WTC11 (cell line): ENCODE results near the gene CARM1. TPM values are rescaled to one million over a fixed set of nuclear protein-coding genes. Genes with fewer than 3 reads are reported as not detected.

Source experiments
- ATAC-seq: fragments of 200-7000 bp; cut with Tn5 transposase; 2 replicates; pipeline ENCODE4 v1.10.0; 2021; ENCODE audit warnings: mild to moderate bottlenecking, moderate library complexity
- CTCF ChIA-PET: fragments of 300-600 bp; sonication (Branson Sonifier 250); formaldehyde crosslinking; loops from one replicate; lab custom pipeline; 2021; ENCODE audit warnings: antibody characterized with exemption; lab: Charles Lee
- POLR2A ChIA-PET: fragments of 350-600 bp; sonication (Branson Sonifier 250); formaldehyde crosslinking; loops from one replicate; lab custom pipeline; 2021; ENCODE audit warnings: antibody characterized with exemption; lab: Charles Lee
- DNase-seq: peaks from one replicate; pipeline ENCODE4 v3.0.0; 2021; ENCODE audit warnings: low spot score
- H3K27ac Mint-ChIP-seq: 2 replicates; pipeline ENCODE4 v1.8.0; 2021; ENCODE audit warnings: mixed read lengths
- H3K27me3 Mint-ChIP-seq: 2 replicates; pipeline ENCODE4 v1.8.0; 2021; ENCODE audit warnings: low read depth, mild to moderate bottlenecking, moderate library complexity, mixed read lengths
- H3K36me3 Mint-ChIP-seq: 2 replicates; pipeline ENCODE4 v1.8.0; 2021; ENCODE audit warnings: mixed read lengths
- H3K4me1 Mint-ChIP-seq: 2 replicates; pipeline ENCODE4 v1.8.0; 2022; ENCODE audit warnings: mixed read lengths
- H3K4me3 Mint-ChIP-seq: 2 replicates; pipeline ENCODE4 v1.8.0; 2021; ENCODE audit warnings: mild to moderate bottlenecking, moderate library complexity, mixed read lengths
- H3K9me3 Mint-ChIP-seq: 2 replicates; pipeline ENCODE4 v1.8.0; 2021; ENCODE audit warnings: mixed read lengths
- ATF1 ChIP-seq: sonication (generic); formaldehyde crosslinking; IDR thresholded peaks from 2 replicates; pipeline ENCODE4 v1.8.1; 2023; ENCODE audit warnings: mild to moderate bottlenecking, moderate library complexity, missing genetic modification reagents
- EMX1 ChIP-seq: fragments of 250-450 bp; sonication (Bioruptor Pico); IDR thresholded peaks from 2 replicates; pipeline ENCODE4 v1.8.0; 2021; ENCODE audit warnings: mild to moderate bottlenecking
- FOXP1 ChIP-seq: sonication (generic); formaldehyde crosslinking; IDR thresholded peaks from 2 replicates; pipeline ENCODE4 v1.8.0; 2022; ENCODE audit warnings: missing genetic modification reagents, mild to moderate bottlenecking, moderate library complexity, borderline replicate concordance
- MXD4 ChIP-seq: fragments of 250-450 bp; sonication (Bioruptor Pico); IDR thresholded peaks from 2 replicates; pipeline ENCODE4 v1.8.0; 2021; ENCODE audit warnings: mild to moderate bottlenecking, moderate library complexity, borderline replicate concordance
- MYBL2 ChIP-seq: sonication (generic); formaldehyde crosslinking; IDR thresholded peaks from 2 replicates; pipeline ENCODE4 v1.8.1; 2023; ENCODE audit warnings: mild to moderate bottlenecking, moderate library complexity, missing genetic modification reagents
- NR2C2 ChIP-seq: sonication (generic); formaldehyde crosslinking; IDR thresholded peaks from 2 replicates; pipeline ENCODE4 v1.8.0; 2022; ENCODE audit warnings: mild to moderate bottlenecking, missing genetic modification reagents
- OVOL2 ChIP-seq: fragments of 250-450 bp; sonication (Bioruptor Pico); IDR thresholded peaks from 2 replicates; pipeline ENCODE4 v1.9.0; 2021; ENCODE audit warnings: mild to moderate bottlenecking, borderline replicate concordance
- PRRX2 ChIP-seq: fragments of 250-450 bp; sonication (Bioruptor Pico); IDR thresholded peaks from 2 replicates; pipeline ENCODE4 v1.8.0; 2021; ENCODE audit warnings: mild to moderate bottlenecking
- RELA ChIP-seq: sonication (generic); formaldehyde crosslinking; IDR thresholded peaks from 2 replicates; pipeline ENCODE4 v1.8.1; 2022; ENCODE audit warnings: missing genetic modification reagents, mild to moderate bottlenecking, borderline replicate concordance
- TEAD1 ChIP-seq: sonication (generic); formaldehyde crosslinking; IDR thresholded peaks from 2 replicates; pipeline ENCODE4 v1.8.0; 2022; ENCODE audit warnings: mild to moderate bottlenecking, missing genetic modification reagents
- TP53 ChIP-seq: sonication (generic); formaldehyde crosslinking; IDR thresholded peaks from 2 replicates; pipeline ENCODE4 v1.8.1; 2023; ENCODE audit warnings: mild to moderate bottlenecking, missing genetic modification reagents
- ZNF396 ChIP-seq: fragments of 250-450 bp; sonication (Bioruptor Pico); IDR thresholded peaks from 2 replicates; pipeline ENCODE4 v1.8.0; 2021; ENCODE audit warnings: mild to moderate bottlenecking, moderate library complexity, borderline replicate concordance
- total RNA-seq: library from RNA; stranded (reverse); gene quantifications from 3 replicates; pipeline ENCODE4 v1.2.3, GENCODE V29; 2021
- TF ChIP-seq, protein P1 (sequence below): fragments of 250-450 bp; sonication (Bioruptor Pico); IDR thresholded peaks from 2 replicates; pipeline ENCODE4 v1.8.0; 2021; ENCODE audit warnings: mild to moderate bottlenecking
- TF ChIP-seq, protein P2 (sequence below): sonication (generic); formaldehyde crosslinking; IDR thresholded peaks from 2 replicates; pipeline ENCODE4 v1.8.0; 2023; ENCODE audit warnings: missing genetic modification reagents, mild to moderate bottlenecking, borderline replicate concordance
- TF ChIP-seq, protein P3 (sequence below): sonication (generic); formaldehyde crosslinking; IDR thresholded peaks from 2 replicates; pipeline ENCODE4 v1.8.1; 2022; ENCODE audit warnings: low read depth, missing genetic modification reagents, borderline replicate concordance
- TF ChIP-seq, protein P4 (sequence below): fragments of 250-450 bp; sonication (Bioruptor Pico); conservative IDR thresholded peaks from 2 replicates; pipeline ENCODE4 v1.9.0; 2021; ENCODE audit warnings: mild to moderate bottlenecking

CARM1 gene
- total RNA-seq, 1 experiment from 2014 or later: 125 TPM

DNA sequence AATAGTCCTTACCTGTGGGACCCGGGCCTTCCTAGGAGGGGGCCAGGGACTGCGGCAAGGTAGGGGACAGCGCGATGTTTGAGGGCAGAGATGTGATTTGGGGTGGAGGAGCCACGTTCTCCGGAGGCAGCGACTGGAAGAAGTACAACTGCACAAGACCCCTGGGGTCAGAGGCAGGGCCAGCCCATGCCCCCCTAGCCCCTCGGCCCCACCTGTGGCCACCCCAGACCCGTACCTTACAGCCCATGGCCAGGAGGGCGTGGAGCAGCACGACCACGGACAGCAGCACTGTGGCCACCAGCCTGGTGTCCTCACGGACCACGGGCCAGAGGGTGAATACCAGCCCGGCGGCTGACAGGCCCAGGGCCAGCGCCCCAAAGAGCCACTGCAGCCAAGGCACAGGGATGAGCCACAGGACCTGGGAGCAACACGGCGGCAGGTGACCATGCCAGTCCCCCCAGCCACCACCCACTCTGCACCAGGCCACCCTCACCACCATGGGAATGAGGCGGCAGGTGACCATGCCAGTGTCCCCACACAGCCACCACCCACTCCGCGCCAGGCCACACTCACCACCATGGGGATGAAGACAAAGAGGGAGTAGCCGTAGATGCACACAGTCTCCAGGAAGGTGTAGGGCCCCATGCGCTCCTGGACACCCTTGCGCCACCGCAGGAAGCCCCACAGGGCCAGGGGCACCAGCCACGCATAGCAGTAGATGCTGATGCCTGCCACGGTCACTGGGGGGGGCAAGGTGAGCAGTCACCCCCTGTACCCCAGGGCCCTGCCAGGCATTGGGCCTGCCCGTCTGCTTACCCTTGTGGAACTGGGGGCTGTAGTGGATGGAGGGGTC lies 52.1 kb downstream of the CARM1 start (continued):
- TF ChIP-seq, protein P1, sequence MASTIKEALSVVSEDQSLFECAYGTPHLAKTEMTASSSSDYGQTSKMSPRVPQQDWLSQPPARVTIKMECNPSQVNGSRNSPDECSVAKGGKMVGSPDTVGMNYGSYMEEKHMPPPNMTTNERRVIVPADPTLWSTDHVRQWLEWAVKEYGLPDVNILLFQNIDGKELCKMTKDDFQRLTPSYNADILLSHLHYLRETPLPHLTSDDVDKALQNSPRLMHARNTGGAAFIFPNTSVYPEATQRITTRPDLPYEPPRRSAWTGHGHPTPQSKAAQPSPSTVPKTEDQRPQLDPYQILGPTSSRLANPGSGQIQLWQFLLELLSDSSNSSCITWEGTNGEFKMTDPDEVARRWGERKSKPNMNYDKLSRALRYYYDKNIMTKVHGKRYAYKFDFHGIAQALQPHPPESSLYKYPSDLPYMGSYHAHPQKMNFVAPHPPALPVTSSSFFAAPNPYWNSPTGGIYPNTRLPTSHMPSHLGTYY (CRISPR knock-in tag): no peak
- TF ChIP-seq TEAD1 (CRISPR knock-in tag): no peak
- 0 out of 2 replicates have a peak, but pooled peaks have one; percentile 41 for TF ChIP-seq EMX1 (CRISPR knock-in tag)
- no peak for TF ChIP-seq RELA (CRISPR knock-in tag)

DNA sequence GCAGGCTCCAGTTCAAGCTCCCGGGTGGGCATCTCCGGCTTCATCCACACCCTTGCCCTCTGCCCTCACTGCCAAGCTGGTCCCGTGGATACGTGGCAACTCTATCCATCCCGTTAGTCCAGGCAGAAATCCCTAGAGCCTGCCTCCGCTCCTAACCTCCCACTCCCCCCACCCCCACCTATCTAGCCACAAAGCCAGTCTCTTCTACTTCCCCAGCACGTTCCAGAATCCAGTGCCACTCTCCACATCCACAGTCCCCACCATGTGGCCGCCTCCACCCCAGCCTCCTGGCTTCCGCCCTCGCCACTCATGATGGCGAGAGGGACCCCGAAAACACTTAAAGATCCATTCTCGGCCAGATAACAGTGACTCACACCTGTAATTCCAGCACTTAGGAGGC lies 53.2 kb downstream of the CARM1 start:
- Mint-ChIP-seq H3K4me3 (no peak overlapping the region), H3K27ac (no peak overlapping the region), H3K36me3 (peaks cover 7% of the 10 kb centered on the region), H3K4me1 (peaks cover 9% of the 10 kb centered on the region; the same call in 1 of the 2 replicates), H3K9me3 (no peaks in the 10 kb centered on the region), H3K27me3 (no peaks in the 10 kb centered on the region)
- TF ChIP-seq NR2C2 (CRISPR knock-in tag) (no peak), PRRX2 (no peak)
- DNase-seq: no peak
- no peak for ATAC-seq
- ChIA-PET POLR2A (no interaction called here), CTCF (no interaction called here)

DNA sequence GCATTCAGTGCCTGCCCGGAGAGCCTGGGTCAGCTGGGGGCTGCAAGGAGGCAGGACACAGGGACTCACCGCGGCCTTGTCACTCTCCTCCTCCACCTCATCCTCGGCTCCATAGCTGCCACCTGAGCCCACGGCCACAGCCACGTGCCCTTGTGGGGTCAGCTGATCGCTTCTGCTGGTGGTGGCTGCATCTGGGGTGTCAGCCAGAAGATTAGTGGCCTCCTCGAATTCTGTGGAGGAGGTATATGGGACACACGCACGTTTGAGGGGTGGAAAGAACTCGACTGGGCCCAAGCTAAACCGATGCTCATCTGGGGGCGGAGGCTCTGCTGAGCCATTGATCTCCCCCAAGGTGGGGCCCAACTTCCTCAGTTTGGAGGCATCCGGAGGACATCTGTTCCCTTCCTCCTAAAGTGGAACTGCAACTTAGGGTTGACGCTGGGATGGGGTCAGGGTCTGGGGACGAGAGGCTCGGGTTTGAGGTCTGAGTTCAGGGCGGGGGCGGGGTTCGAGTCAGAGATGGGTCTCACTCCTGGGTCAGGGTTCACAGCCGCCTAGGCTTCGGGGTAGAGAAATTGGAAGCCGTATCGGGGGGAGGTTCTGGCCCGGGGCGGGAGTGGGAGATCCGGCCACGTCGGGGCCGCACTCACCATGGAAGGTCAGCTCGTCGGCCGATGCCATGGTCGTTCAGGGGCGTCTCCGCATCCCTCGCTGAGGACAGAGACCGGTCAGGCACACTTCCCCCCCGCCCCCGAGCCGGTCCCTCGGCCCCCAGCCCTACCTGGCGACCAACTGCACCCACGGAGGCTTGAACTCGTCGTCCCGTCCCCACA lies 56.6 kb downstream of the CARM1 start:
- Mint-ChIP-seq H3K9me3 (no peaks in the 10 kb centered on the region), H3K27ac (no peak overlapping the region), H3K4me1 (peaks cover 11% of the 10 kb centered on the region; the same call in 1 of the 2 replicates), H3K27me3 (no peaks in the 10 kb centered on the region), H3K4me3 (peak overlapping the region; percentile 85), H3K36me3 (peaks cover 12% of the 10 kb centered on the region; the same call in 1 of the 2 replicates)
- ChIA-PET CTCF (interaction anchor here (0.6 to 1.3 kb wide), 3 partner anchors 9 to 55 kb away, joined by 3 to 4 read pairs (median 3); no protein-coding TSS in a partner anchor), POLR2A (interaction anchor here (0.5 to 0.8 kb wide), 3 partner anchors 39 to 194 kb away, joined by 3 to 5 read pairs (median 3); no protein-coding TSS in a partner anchor)
- DNase-seq: no peak
- peak; percentile 11 for ATAC-seq
- TF ChIP-seq, protein P2, sequence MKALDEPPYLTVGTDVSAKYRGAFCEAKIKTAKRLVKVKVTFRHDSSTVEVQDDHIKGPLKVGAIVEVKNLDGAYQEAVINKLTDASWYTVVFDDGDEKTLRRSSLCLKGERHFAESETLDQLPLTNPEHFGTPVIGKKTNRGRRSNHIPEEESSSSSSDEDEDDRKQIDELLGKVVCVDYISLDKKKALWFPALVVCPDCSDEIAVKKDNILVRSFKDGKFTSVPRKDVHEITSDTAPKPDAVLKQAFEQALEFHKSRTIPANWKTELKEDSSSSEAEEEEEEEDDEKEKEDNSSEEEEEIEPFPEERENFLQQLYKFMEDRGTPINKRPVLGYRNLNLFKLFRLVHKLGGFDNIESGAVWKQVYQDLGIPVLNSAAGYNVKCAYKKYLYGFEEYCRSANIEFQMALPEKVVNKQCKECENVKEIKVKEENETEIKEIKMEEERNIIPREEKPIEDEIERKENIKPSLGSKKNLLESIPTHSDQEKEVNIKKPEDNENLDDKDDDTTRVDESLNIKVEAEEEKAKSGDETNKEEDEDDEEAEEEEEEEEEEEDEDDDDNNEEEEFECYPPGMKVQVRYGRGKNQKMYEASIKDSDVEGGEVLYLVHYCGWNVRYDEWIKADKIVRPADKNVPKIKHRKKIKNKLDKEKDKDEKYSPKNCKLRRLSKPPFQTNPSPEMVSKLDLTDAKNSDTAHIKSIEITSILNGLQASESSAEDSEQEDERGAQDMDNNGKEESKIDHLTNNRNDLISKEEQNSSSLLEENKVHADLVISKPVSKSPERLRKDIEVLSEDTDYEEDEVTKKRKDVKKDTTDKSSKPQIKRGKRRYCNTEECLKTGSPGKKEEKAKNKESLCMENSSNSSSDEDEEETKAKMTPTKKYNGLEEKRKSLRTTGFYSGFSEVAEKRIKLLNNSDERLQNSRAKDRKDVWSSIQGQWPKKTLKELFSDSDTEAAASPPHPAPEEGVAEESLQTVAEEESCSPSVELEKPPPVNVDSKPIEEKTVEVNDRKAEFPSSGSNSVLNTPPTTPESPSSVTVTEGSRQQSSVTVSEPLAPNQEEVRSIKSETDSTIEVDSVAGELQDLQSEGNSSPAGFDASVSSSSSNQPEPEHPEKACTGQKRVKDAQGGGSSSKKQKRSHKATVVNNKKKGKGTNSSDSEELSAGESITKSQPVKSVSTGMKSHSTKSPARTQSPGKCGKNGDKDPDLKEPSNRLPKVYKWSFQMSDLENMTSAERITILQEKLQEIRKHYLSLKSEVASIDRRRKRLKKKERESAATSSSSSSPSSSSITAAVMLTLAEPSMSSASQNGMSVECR (CRISPR knock-in tag): no peak
- 0 out of 2 replicates have a peak, but pooled peaks have one; percentile 11 for TF ChIP-seq MYBL2 (CRISPR knock-in tag)

DNA sequence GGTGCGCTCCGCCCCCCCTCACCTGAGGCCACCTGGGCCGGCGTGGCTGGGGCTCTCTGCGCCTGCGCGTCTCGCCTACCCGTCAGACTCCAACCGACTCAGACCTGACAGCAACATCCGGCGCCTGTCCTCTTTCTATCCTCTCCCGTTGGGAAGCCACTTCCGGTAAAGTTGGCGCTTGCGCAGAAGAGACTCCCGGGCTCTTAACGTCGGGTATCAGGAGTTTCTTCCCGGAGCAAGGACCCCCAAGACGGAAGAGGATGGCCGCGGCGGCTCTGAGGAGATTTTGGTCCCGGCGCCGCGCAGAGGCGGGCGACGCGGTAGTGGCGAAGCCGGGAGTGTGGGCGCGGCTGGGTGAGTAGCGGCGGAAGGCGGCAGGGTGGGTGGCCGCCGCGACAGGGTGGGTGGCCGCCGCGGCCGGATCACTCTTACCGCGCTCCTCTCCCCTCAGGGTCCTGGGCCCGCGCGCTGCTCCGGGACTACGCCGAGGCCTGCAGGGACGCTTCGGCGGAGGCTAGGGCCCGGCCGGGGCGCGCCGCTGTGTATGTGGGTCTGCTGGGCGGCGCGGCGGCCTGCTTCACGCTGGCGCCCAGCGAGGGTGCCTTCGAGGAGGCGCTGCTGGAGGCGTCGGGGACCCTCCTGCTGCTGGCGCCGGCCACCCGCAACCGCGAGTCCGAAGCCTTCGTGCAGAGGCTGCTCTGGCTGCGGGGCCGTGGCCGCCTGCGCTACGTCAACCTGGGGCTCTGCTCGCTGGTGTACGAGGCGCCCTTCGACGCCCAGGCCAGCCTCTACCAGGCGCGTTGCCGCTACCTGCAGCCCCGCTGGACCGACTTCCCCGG lies 57.4 kb downstream of the CARM1 start, which contains the start of the genes TIMM29 and YIPF2:
Gene TIMM29, plus strand, starts transcription at position 249 of the 839 bp plus-strand sequence. Its CDS starts 12 bp downstream, at position 261.
Gene YIPF2, minus strand, starts transcription at position 77 of the 839 bp plus-strand sequence. CDS start 229 bp downstream, outside the sequence.
- Mint-ChIP-seq H3K36me3 (peaks cover 12% of the 10 kb centered on the region; the same call in 1 of the 2 replicates), H3K4me1 (peaks cover 11% of the 10 kb centered on the region; the same call in 1 of the 2 replicates), H3K4me3 (peak within 1 kb of the TSS; percentile 85), H3K27me3 (no peaks in the 10 kb centered on the region), H3K9me3 (no peaks in the 10 kb centered on the region), H3K27ac (0 out of 2 replicates have a peak within 1 kb of the TSS, but pooled peaks have one; percentile 27)
- DNase-seq: peak; percentile 98
- ChIA-PET POLR2A (no interaction called here), CTCF (no interaction called here)
- peak; percentile 90 for ATAC-seq
- TF ChIP-seq ATF1 (no peak), TP53 (no peak), FOXP1 (0 out of 2 replicates have a peak, but pooled peaks have one; percentile 43), MXD4 (CRISPR knock-in tag) (no peak), OVOL2 (CRISPR knock-in tag) (no peak), ZNF396 (CRISPR knock-in tag) (no peak)
- TF ChIP-seq, protein P3, sequence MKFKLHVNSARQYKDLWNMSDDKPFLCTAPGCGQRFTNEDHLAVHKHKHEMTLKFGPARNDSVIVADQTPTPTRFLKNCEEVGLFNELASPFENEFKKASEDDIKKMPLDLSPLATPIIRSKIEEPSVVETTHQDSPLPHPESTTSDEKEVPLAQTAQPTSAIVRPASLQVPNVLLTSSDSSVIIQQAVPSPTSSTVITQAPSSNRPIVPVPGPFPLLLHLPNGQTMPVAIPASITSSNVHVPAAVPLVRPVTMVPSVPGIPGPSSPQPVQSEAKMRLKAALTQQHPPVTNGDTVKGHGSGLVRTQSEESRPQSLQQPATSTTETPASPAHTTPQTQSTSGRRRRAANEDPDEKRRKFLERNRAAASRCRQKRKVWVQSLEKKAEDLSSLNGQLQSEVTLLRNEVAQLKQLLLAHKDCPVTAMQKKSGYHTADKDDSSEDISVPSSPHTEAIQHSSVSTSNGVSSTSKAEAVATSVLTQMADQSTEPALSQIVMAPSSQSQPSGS (CRISPR knock-in tag): no peak
- TF ChIP-seq, protein P4, sequence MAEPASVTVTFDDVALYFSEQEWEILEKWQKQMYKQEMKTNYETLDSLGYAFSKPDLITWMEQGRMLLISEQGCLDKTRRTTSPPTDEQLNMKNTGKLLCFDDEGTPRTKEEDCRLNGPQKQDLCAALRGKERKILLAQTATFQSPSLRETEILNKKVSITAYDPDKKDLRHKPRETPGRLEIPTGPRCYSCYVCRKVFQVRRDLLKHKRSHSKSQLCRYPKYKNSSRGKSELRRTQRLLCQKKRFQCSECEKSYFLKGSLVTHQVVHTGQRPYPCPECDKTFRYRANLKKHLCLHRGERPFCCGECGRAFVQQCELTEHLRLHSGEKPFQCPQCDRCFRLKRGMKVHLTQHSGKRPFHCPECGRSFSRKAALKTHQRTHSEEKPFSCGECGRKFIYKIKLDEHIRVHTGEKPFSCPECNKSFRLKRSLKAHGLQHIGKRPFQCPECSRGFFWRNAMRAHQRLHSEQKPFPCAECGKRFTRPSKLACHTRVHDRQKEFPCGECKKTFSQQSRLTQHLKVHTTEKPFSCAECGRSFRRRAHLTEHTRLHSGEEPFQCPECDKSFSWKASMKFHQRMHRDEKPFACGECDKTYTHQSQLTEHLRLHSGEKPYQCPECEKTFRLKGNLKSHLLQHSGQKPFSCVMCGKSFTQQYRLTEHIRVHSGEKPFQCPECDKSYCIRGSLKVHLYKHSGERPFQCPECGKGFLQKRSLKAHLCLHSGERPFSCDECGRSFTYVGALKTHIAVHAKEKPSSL (CRISPR knock-in tag): no peak
